OCI-LY7 (cell line): ENCODE results near the gene PLEKHG5. TPM values are rescaled to one million over a fixed set of nuclear protein-coding genes. Genes with fewer than 3 reads are reported as not detected.
A peak's percentile ranks its signal among the peaks of the same experiment; 100 is the strongest.

Source experiments
- BruUV-seq: library from RNA; stranded (reverse); fragments of 400-500 nt; replicated peaks from 2 replicates; lab custom pipeline; 2021; lab: Mats Ljungman, UMichigan
- CTCF ChIA-PET: fragments of 300-600 bp; sonication (Branson Sonifier 250); formaldehyde crosslinking; loops from one replicate; lab custom pipeline; 2022; ENCODE audit warnings: antibody characterized with exemption; ENCODE audit not compliant: unreplicated experiment; lab: Charles Lee
- POLR2A ChIA-PET: fragments of 300-600 bp; sonication (Branson Sonifier 250); formaldehyde crosslinking; loops from one replicate; lab custom pipeline; 2022; ENCODE audit warnings: antibody characterized with exemption; lab: Charles Lee
- DNase-seq: peaks from one replicate; pipeline ENCODE4 v3.0.0-alpha.2; 2015; ENCODE audit warnings: low spot score
- H2AFZ ChIP-seq: fragments of 200-600 bp; sonication (generic), shearing (Covaris generic); 2 replicates; pipeline ENCODE4 v1.6.1; 2014; ENCODE audit warnings: mild to moderate bottlenecking, antibody characterized with exemption, low read length, moderate library complexity
- H3K27ac ChIP-seq: fragments of 200-600 bp; sonication (generic); 2 replicates; pipeline ENCODE4 v1.5.1; 2014; ENCODE audit warnings: mixed run types, low read depth, mild to moderate bottlenecking, moderate library complexity, low read length, inconsistent platforms; ENCODE audit not compliant: poor library complexity, severe bottlenecking
- H3K36me3 ChIP-seq: fragments of 200-600 bp; sonication (generic); 2 replicates; pipeline ENCODE4 v1.6.1; 2014; ENCODE audit warnings: mild to moderate bottlenecking, antibody characterized with exemption, low read length, moderate library complexity, mixed read lengths; ENCODE audit not compliant: insufficient read depth
- H3K4me1 ChIP-seq: fragments of 200-600 bp; sonication (generic); 2 replicates; pipeline ENCODE4 v1.5.1; 2014; ENCODE audit warnings: mild to moderate bottlenecking, low read length; ENCODE audit not compliant: insufficient read depth, poor library complexity, severe bottlenecking
- H3K4me2 ChIP-seq: fragments of 200-600 bp; sonication (generic); 2 replicates; pipeline ENCODE4 v1.6.1; 2014; ENCODE audit warnings: mild to moderate bottlenecking, low read length
- H3K4me3 ChIP-seq: fragments of 200-600 bp; sonication (generic); 2 replicates; pipeline ENCODE4 v1.5.1; 2014; ENCODE audit warnings: mild to moderate bottlenecking, low read depth, low read length; ENCODE audit not compliant: poor library complexity, severe bottlenecking
- H3K79me2 ChIP-seq: fragments of 200-600 bp; sonication (generic); 2 replicates; pipeline ENCODE4 v1.6.1; 2016; ENCODE audit warnings: low read depth, mild to moderate bottlenecking, low read length, moderate library complexity, mixed read lengths; ENCODE audit not compliant: insufficient read depth
- H3K9me2 ChIP-seq: fragments of 200-600 bp; sonication (generic); 2 replicates; pipeline ENCODE4 v1.6.1; 2016; ENCODE audit warnings: mild to moderate bottlenecking, low read length, mixed read lengths; ENCODE audit not compliant: insufficient read depth
- H3K9me3 ChIP-seq: fragments of 200-600 bp; sonication (generic); 2 replicates; pipeline ENCODE4 v1.6.1; 2014; ENCODE audit warnings: mild to moderate bottlenecking, mixed run types, low read length, mixed read lengths
- H4K20me1 ChIP-seq: fragments of 200-600 bp; sonication (generic); 2 replicates; pipeline ENCODE4 v1.6.1; 2014; ENCODE audit warnings: mild to moderate bottlenecking, antibody characterized with exemption, low read length, moderate library complexity, mixed read lengths; ENCODE audit not compliant: insufficient read depth
- CTCF ChIP-seq: fragments of 200-600 bp; sonication (generic); conservative IDR thresholded peaks from 2 replicates; pipeline ENCODE4 v1.5.1; 2014; ENCODE audit warnings: mild to moderate bottlenecking, antibody characterized with exemption, low read length, moderate library complexity, mixed read lengths
- EZH2phosphoT487 ChIP-seq: fragments of 200-600 bp; sonication (generic); IDR thresholded peaks from 2 replicates; pipeline ENCODE4 v1.6.1; 2018; ENCODE audit warnings: low read depth, borderline replicate concordance, mild to moderate bottlenecking, mixed run types, antibody characterized with exemption, low read length, moderate library complexity, mixed read lengths
- intact Hi-C: fragments of 100-400 bp; cut with micrococcal nuclease; formaldehyde crosslinking; loops from one replicate; pipeline ENCODE4 v1.10.0; 2022; ENCODE audit not compliant: unreplicated experiment
- total RNA-seq, 2 experiments: library from RNA; depleted of rRNA in 1 of 2; stranded (reverse); fragments of >200 nt in 1 of 2; shearing (Covaris generic) in 1 of 2; gene quantifications; 2 replicates each; pipeline ENCODE4 v1.2.3, GENCODE V29; 2014 to 2022

Gene PLEKHG5
- total RNA-seq, 2 experiments from 2014 or later, result 1.6 to 2.4 TPM

GRCh38 chr1:6486433-6487011, 4.9 kb downstream of the PLEKHG5 start:
- Histone ChIP-seq H3K4me3 (no peak overlapping the region), H3K27ac (no peak overlapping the region), H3K4me1 (peaks cover 11% of the 10 kb centered on the region), H3K9me2 (no peaks in the 10 kb centered on the region), H3K79me2 (no peaks in the 10 kb centered on the region), H2AFZ (no peak overlapping the region), H3K9me3 (no peaks in the 10 kb centered on the region), H3K36me3 (no peaks in the 10 kb centered on the region), H3K4me2 (no peak overlapping the region), H4K20me1 (no peaks in the 10 kb centered on the region)
- POLR2A ChIA-PET, result no interaction called here
- peak; percentile 85 for DNase-seq
- intact Hi-C loops, result loop anchor here (1.0 to 10.0 kb wide), 3 partner anchors 36 to 728 kb away; no protein-coding TSS in a partner anchor
- no TSS peak for BruUV-seq
- TF ChIP-seq CTCF, result peak; percentile 91
- no peak for TF ChIP-seq EZH2phosphoT487
- CTCF ChIA-PET, result interaction anchor here (0.8 kb wide), 1 partner anchor 28 kb away, joined by 8 read pairs; no protein-coding TSS in a partner anchor

- no peak for TF ChIP-seq CTCF
- TF ChIP-seq EZH2phosphoT487, result no peak
- CTCF ChIA-PET, result interaction anchor here (0.8 kb wide), 2 partner anchors 27 to 48 kb away, joined by 3 to 8 read pairs; no protein-coding TSS in a partner anchor
- no peak overlapping the region for H3K4me3 ChIP-seq
- no peaks in the 10 kb centered on the region for H3K79me2 ChIP-seq
- peaks cover 4% of the 10 kb centered on the region for H3K4me1 ChIP-seq
- POLR2A ChIA-PET, result no interaction called here
- intact Hi-C loops, result loop anchor here (1.0 to 10.0 kb wide), 3 partner anchors 37 to 729 kb away; no protein-coding TSS in a partner anchor
- no peak for DNase-seq
- BruUV-seq, result no TSS peak
- H3K36me3 ChIP-seq, result no peaks in the 10 kb centered on the region
- no peaks in the 10 kb centered on the region for H3K9me2 ChIP-seq
- H3K27ac ChIP-seq, result no peak overlapping the region
- no peaks in the 10 kb centered on the region for H3K9me3 ChIP-seq
- no peak overlapping the region for H2AFZ ChIP-seq
- no peak overlapping the region for H3K4me2 ChIP-seq
- H4K20me1 ChIP-seq, result no peaks in the 10 kb centered on the region
Observed at GRCh38 chr1:6485168-6486101, 6.0 kb downstream of the PLEKHG5 start.
